Liver (tissue), 9 donors: ENCODE results near the gene CHTF8. TPM values are rescaled to one million over a fixed set of nuclear protein-coding genes. Genes with fewer than 3 reads are reported as not detected.

Experiments
- DNase-seq: peaks from one replicate; pipeline ENCODE4 v3.0.0-alpha.2; 2017; ENCODE audit warnings: low spot score
- H3K27ac ChIP-seq, 2 donors: one replicate each; pipeline ENCODE4 v1.7.0; 2013; ENCODE audit warnings: inconsistent platforms in 2 of 2, low read length in 2 of 2, control low read depth in 1 of 2, low read depth in 1 of 2, mild to moderate bottlenecking in 1 of 2
- H3K27me3 ChIP-seq, 4 donors: one replicate each; pipeline versions ENCODE4 v1.6.1 to v1.7.0; 2013; ENCODE audit warnings: low read length in 3 of 4, inconsistent platforms in 1 of 4, mild to moderate bottlenecking in 1 of 4, moderate library complexity in 1 of 4; ENCODE audit not compliant: control insufficient read depth in 4 of 4, insufficient read depth in 4 of 4
- H3K36me3 ChIP-seq, 4 donors: one replicate each; pipeline versions ENCODE4 v1.6.1 to v1.7.0; 2013; ENCODE audit warnings: low read length in 3 of 4, mild to moderate bottlenecking in 3 of 4, low read depth in 1 of 4, moderate library complexity in 1 of 4; ENCODE audit not compliant: control insufficient read depth in 4 of 4, insufficient read depth in 3 of 4
- H3K4me1 ChIP-seq, 4 donors: one replicate each; pipeline versions ENCODE4 v1.6.1 to v1.7.0; 2013; ENCODE audit warnings: low read length in 3 of 4, mild to moderate bottlenecking in 3 of 4, moderate library complexity in 1 of 4; ENCODE audit not compliant: control insufficient read depth in 4 of 4, insufficient read depth in 4 of 4
- H3K4me3 ChIP-seq, 3 donors: one replicate each; pipeline versions ENCODE4 v1.6.1 to v1.7.0; 2013; ENCODE audit warnings: low read length in 3 of 3, control low read depth in 1 of 3, low read depth in 1 of 3, mild to moderate bottlenecking in 1 of 3
- H3K9ac ChIP-seq, 2 donors: one replicate each; pipeline ENCODE4 v1.7.0; 2013; ENCODE audit warnings: low read length in 2 of 2, mild to moderate bottlenecking in 2 of 2, moderate library complexity in 2 of 2, control low read depth in 1 of 2, low read depth in 1 of 2
- H3K9me3 ChIP-seq, 4 donors: one replicate each; pipeline versions ENCODE4 v1.6.1 to v1.7.0; 2013; ENCODE audit warnings: low read length in 3 of 4; ENCODE audit not compliant: control insufficient read depth in 4 of 4
- CTCF ChIP-seq: fragments of 150-350 bp; IDR thresholded peaks from 2 replicates; pipeline ENCODE4 v1.5.1; 2017; ENCODE audit warnings: improper control_type of control experiment, low read depth, low read length; ENCODE audit not compliant: missing input control
- FOXA1 ChIP-seq: IDR thresholded peaks from 2 replicates; pipeline ENCODE4 v1.6.1; 2016; ENCODE audit warnings: antibody characterized with exemption
- FOXA2 ChIP-seq: IDR thresholded peaks from 2 replicates; pipeline ENCODE4 v1.6.1; 2016; ENCODE audit warnings: antibody characterized with exemption
- GABPA ChIP-seq, 2 donors: IDR thresholded peaks in 1 of 2; conservative IDR thresholded peaks in 1 of 2; 2 replicates each; pipeline ENCODE4 v1.6.1; 2016; ENCODE audit warnings: antibody characterized with exemption in 2 of 2, mild to moderate bottlenecking in 1 of 2, moderate library complexity in 1 of 2
- HNF4A ChIP-seq, 2 donors: conservative IDR thresholded peaks; 2 replicates each; pipeline ENCODE4 v1.6.1; 2016; ENCODE audit warnings: antibody characterized with exemption in 2 of 2, mild to moderate bottlenecking in 2 of 2
- HNF4G ChIP-seq: IDR thresholded peaks from 2 replicates; pipeline ENCODE4 v1.6.1; 2016; ENCODE audit warnings: antibody characterized with exemption
- JUND ChIP-seq, 2 donors: IDR thresholded peaks; 2 replicates each; pipeline ENCODE4 v1.6.1; 2016; ENCODE audit warnings: antibody characterized with exemption in 2 of 2
- NR2F2 ChIP-seq: IDR thresholded peaks from 2 replicates; pipeline ENCODE4 v1.6.1; 2016; ENCODE audit warnings: antibody characterized with exemption
- SP1 ChIP-seq: IDR thresholded peaks from 2 replicates; pipeline ENCODE4 v1.6.1; 2018; ENCODE audit warnings: antibody characterized with exemption, mild to moderate bottlenecking
- YY1 ChIP-seq: IDR thresholded peaks from 2 replicates; pipeline ENCODE4 v1.6.1; 2016; ENCODE audit warnings: antibody characterized with exemption, mild to moderate bottlenecking
- WGBS: extraction: QIAGEN DNeasy Blood & Tissue Kit; methylation state at CpG from one replicate; pipeline ENCODE4 v1.1.7; 2013; 5-methylcytosine and 5-hydroxymethylcytosine counted together
- polyA plus RNA-seq, 2 donors: library from polyadenylated mRNA; stranded (reverse) in 1 of 2; unstranded in 1 of 2; fragments of 200-250 nt in 1 of 2; fragments of >200 nt in 1 of 2; fragmentation: Nextera tagmentation in 1 of 2; extraction: Ambion mirVana in 1 of 2; gene quantifications; one replicate each; pipeline versions ENCODE4 v1.2.1 to v1.2.3, GENCODE V29; 2013 to 2015
- total RNA-seq, 2 donors: library from RNA; depleted of rRNA; stranded (reverse); fragments of >200 nt; gene quantifications; one replicate each; pipeline ENCODE4 v1.2.3, GENCODE V29; 2014
- TF ChIP-seq, protein P1 (sequence below): IDR thresholded peaks from 2 replicates; pipeline ENCODE4 v1.6.1; 2016; ENCODE audit warnings: antibody characterized with exemption
- TF ChIP-seq, protein P2 (sequence below): IDR thresholded peaks from 2 replicates; pipeline ENCODE4 v1.6.1; 2016; ENCODE audit warnings: antibody characterized with exemption
- TF ChIP-seq, protein P3 (sequence below): IDR thresholded peaks from 2 replicates; pipeline ENCODE4 v1.6.1; 2016; ENCODE audit warnings: antibody characterized with exemption, mild to moderate bottlenecking
- donor health status: healthy.
- donor health status: healthy.
- donor health status: healthy.
- donor health status: healthy.
- donor health status: healthy.

CHTF8 gene
- total and polyA plus RNA-seq, 4 donors, result 15.2 to 56.9 (median 51.6) TPM

- TF ChIP-seq, protein P1, sequence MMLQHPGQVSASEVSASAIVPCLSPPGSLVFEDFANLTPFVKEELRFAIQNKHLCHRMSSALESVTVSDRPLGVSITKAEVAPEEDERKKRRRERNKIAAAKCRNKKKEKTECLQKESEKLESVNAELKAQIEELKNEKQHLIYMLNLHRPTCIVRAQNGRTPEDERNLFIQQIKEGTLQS, result no peak
- TF ChIP-seq HNF4A (conservative IDR thresholded peaks at IDR 0.05), result no peak
- TF ChIP-seq GABPA (IDR thresholded peaks at IDR 0.05 in 1 of 2, conservative IDR thresholded peaks at IDR 0.05 in 1 of 2), result no peak
These were observed 52.7 kb downstream of the CHTF8 start (continued) for GRCh38 chr16:69079697-69080096.

GRCh38 chr16:69078073-69078472, 54.3 kb downstream of the CHTF8 start:
- Histone ChIP-seq H3K27ac (no peak overlapping the region), H3K4me3 (no peak overlapping the region), H3K27me3 (no peaks in the 10 kb centered on the region), H3K9me3 (no peaks in the 10 kb centered on the region), H3K4me1 (no peaks in the 10 kb centered on the region), H3K9ac (no peak overlapping the region), H3K36me3 (peaks cover 0 to under 1% (median 0%) of the 10 kb centered on the region in 4 donors)
- no peak for TF ChIP-seq HNF4G
- DNase-seq, result no peak
- WGBS, result 96% methylated on average over 7 of the region's 7 CpGs

GRCh38 chr16:69077251-69077650, 55.1 kb downstream of the CHTF8 start:
- Histone ChIP-seq H3K9me3 (no peaks in the 10 kb centered on the region), H3K27ac (no peak overlapping the region), H3K4me3 (no peak overlapping the region), H3K36me3 (no peaks in the 10 kb centered on the region), H3K4me1 (no peaks in the 10 kb centered on the region), H3K27me3 (no peaks in the 10 kb centered on the region), H3K9ac (no peak overlapping the region)
- 93% methylated on average over 4 of the region's 4 CpGs for WGBS
- TF ChIP-seq HNF4G (no peak), GABPA (IDR thresholded peaks at IDR 0.05 in 1 of 2, conservative IDR thresholded peaks at IDR 0.05 in 1 of 2) (no peak), FOXA1 (no peak), JUND (IDR thresholded peaks at IDR 0.05) (no peak), NR2F2 (no peak), SP1 (no peak), HNF4A (conservative IDR thresholded peaks at IDR 0.05) (no peak)
- TF ChIP-seq, protein P2, sequence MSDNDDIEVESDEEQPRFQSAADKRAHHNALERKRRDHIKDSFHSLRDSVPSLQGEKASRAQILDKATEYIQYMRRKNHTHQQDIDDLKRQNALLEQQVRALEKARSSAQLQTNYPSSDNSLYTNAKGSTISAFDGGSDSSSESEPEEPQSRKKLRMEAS, result no peak
- DNase-seq, result no peak

- no peak for TF ChIP-seq GABPA (IDR thresholded peaks at IDR 0.05 in 1 of 2, conservative IDR thresholded peaks at IDR 0.05 in 1 of 2)
- TF ChIP-seq HNF4A (conservative IDR thresholded peaks at IDR 0.05), result no peak
- TF ChIP-seq CTCF, result no peak
- TF ChIP-seq, protein P2, result no peak
- TF ChIP-seq, protein P3, sequence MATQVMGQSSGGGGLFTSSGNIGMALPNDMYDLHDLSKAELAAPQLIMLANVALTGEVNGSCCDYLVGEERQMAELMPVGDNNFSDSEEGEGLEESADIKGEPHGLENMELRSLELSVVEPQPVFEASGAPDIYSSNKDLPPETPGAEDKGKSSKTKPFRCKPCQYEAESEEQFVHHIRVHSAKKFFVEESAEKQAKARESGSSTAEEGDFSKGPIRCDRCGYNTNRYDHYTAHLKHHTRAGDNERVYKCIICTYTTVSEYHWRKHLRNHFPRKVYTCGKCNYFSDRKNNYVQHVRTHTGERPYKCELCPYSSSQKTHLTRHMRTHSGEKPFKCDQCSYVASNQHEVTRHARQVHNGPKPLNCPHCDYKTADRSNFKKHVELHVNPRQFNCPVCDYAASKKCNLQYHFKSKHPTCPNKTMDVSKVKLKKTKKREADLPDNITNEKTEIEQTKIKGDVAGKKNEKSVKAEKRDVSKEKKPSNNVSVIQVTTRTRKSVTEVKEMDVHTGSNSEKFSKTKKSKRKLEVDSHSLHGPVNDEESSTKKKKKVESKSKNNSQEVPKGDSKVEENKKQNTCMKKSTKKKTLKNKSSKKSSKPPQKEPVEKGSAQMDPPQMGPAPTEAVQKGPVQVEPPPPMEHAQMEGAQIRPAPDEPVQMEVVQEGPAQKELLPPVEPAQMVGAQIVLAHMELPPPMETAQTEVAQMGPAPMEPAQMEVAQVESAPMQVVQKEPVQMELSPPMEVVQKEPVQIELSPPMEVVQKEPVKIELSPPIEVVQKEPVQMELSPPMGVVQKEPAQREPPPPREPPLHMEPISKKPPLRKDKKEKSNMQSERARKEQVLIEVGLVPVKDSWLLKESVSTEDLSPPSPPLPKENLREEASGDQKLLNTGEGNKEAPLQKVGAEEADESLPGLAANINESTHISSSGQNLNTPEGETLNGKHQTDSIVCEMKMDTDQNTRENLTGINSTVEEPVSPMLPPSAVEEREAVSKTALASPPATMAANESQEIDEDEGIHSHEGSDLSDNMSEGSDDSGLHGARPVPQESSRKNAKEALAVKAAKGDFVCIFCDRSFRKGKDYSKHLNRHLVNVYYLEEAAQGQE, result no peak
- no peak for TF ChIP-seq FOXA2
- no peak for TF ChIP-seq YY1
- DNase-seq, result no peak
- Histone ChIP-seq H3K27ac (no peak overlapping the region), H3K9me3 (no peaks in the 10 kb centered on the region), H3K36me3 (no peaks in the 10 kb centered on the region), H3K9ac (no peak overlapping the region), H3K4me1 (no peaks in the 10 kb centered on the region), H3K4me3 (no peak overlapping the region), H3K27me3 (no peaks in the 10 kb centered on the region)
- 95% methylated on average over 10 of the region's 10 CpGs for WGBS
These were observed 59.1 kb downstream of the CHTF8 start for GRCh38 chr16:69073181-69073702.
